ENCODE data around the gene ARID2.

DNA sequence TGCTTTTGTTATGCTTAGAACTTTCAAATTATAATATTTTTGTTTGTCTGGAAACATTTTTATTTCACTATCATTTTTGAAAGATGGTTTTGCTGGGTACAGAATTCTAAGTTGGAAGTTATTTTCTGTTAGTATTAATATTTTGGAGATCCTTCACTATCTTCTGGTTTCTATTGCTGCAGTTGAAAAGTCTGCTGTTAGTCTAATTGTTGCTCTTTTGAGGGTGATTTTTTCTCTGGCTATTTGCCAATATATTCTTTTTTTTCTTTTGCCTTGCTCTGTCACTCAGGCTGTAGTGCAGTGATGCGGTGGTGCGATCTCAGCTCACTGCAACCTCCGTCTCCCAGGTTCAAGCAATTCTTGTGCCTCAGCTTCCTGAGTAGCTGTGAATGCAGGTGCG lies 28.2 kb upstream of the ARID2 start:
- TF ChIP-seq CTCF (IDR thresholded peaks at IDR 0.05; ENCODE audit: low read depth, low read length, poor library complexity, severe bottlenecking) (no peak), EZH2phosphoT487 (IDR thresholded peaks at IDR 0.05; ENCODE audit: borderline replicate concordance, low read length) (no peak)

All from DOHH2 (cell line).